A549 (cell line): ENCODE data around the gene SWAP70. TPM values are rescaled to one million over a fixed set of nuclear protein-coding genes. Genes with fewer than 3 reads are reported as not detected.

Source experiments
- ATAC-seq, 2 experiments: fragments of 200-7000 bp in 1 of 2; fragments of >200 bp in 1 of 2; cut with Nextera tagmentation in 1 of 2; cut with Tn5 transposase in 1 of 2; 3 replicates each; pipeline versions ENCODE4 v1.8.0 to v1.9.1; 2018 to 2020; ENCODE audit warnings: mild to moderate bottlenecking in 1 of 2, moderate library complexity in 1 of 2
- CTCF ChIA-PET: fragments of 300-600 bp; sonication (Branson Sonifier 250); formaldehyde crosslinking; extraction: SDS; loops from one replicate; lab custom pipeline; 2021; ENCODE audit warnings: antibody characterized with exemption, inconsistent platforms; lab: Yijun Ruan, JAX
- POLR2A ChIA-PET: fragments of 350-600 bp; formaldehyde crosslinking; extraction: SDS; loops from one replicate; lab custom pipeline; 2021; ENCODE audit warnings: antibody characterized with exemption, inconsistent platforms; lab: Yijun Ruan, JAX
- DNase-seq, 2 experiments: peaks; one replicate each; pipeline versions ENCODE4 v3.0.0 to v3.0.0-alpha.2; 2011 to 2016; ENCODE audit warnings: low read depth in 1 of 2, low spot score in 1 of 2
- FAIRE-seq: peaks from 2 replicates; lab custom pipeline; 2011; peaks lifted over from hg19 to GRCh38; lab: Jason Lieb, UNC
- H3K27ac ChIP-seq, 2 experiments: fragments of >200 bp; sonication (Bioruptor Twin); formaldehyde crosslinking; 3 replicates each; pipeline ENCODE4 v1.5.1; 2016 to 2017
- H3K4me1 ChIP-seq: fragments of >200 bp; sonication (Bioruptor Twin); formaldehyde crosslinking; 3 replicates; pipeline ENCODE4 v1.6.1; 2016
- H3K4me2 ChIP-seq: fragments of >200 bp; sonication (Bioruptor Twin); formaldehyde crosslinking; 3 replicates; pipeline ENCODE4 v1.6.1; 2016
- H3K4me3 ChIP-seq: fragments of >200 bp; sonication (Bioruptor Twin); formaldehyde crosslinking; 3 replicates; pipeline ENCODE4 v1.5.1; 2016
- H3K9me3 ChIP-seq: fragments of >200 bp; sonication (Bioruptor Twin); formaldehyde crosslinking; 3 replicates; pipeline ENCODE4 v1.6.1; 2016
- BHLHE40 ChIP-seq: IDR thresholded peaks from 2 replicates; pipeline ENCODE4 v1.6.1; 2012; ENCODE audit warnings: low read depth, low read length, inconsistent platforms
- CHD2 ChIP-seq: fragments of 150-350 bp; IDR thresholded peaks from 2 replicates; pipeline ENCODE4 v1.6.1; 2014; ENCODE audit warnings: low read length; ENCODE audit not compliant: partially characterized antibody
- CHD4 ChIP-seq: fragments of 200-600 bp; sonication (generic); IDR thresholded peaks from 2 replicates; pipeline ENCODE4 v1.6.1; 2016; ENCODE audit warnings: antibody characterized with exemption, mild to moderate bottlenecking, borderline replicate concordance
- E2F6 ChIP-seq: IDR thresholded peaks from 2 replicates; pipeline ENCODE4 v1.6.1; 2012; ENCODE audit warnings: low read depth, borderline replicate concordance
- EHMT2 ChIP-seq: fragments of 200-600 bp; sonication (generic); IDR thresholded peaks from 2 replicates; pipeline ENCODE4 v1.6.1; 2016; ENCODE audit warnings: antibody characterized with exemption, low read depth, mild to moderate bottlenecking, moderate library complexity
- ELK1 ChIP-seq: fragments of 150-350 bp; IDR thresholded peaks from 2 replicates; pipeline ENCODE4 v1.6.1; 2014; ENCODE audit warnings: low read depth, mild to moderate bottlenecking, low read length
- FOSB ChIP-seq: fragments of 250-450 bp; sonication (Bioruptor Pico); IDR thresholded peaks from 2 replicates; pipeline ENCODE4 v1.5.0; 2020; ENCODE audit warnings: mild to moderate bottlenecking, moderate library complexity
- GATA3 ChIP-seq: IDR thresholded peaks from 2 replicates; pipeline ENCODE4 v1.6.1; 2012; ENCODE audit warnings: borderline replicate concordance
- HMGXB4 ChIP-seq: fragments of 250-450 bp; sonication (Bioruptor Pico); IDR thresholded peaks from 2 replicates; pipeline ENCODE4 v1.5.0; 2021; ENCODE audit warnings: mild to moderate bottlenecking, moderate library complexity, borderline replicate concordance
- HOXA7 ChIP-seq: fragments of 250-450 bp; sonication (Bioruptor Pico); IDR thresholded peaks from 2 replicates; pipeline ENCODE4 v1.5.0; 2020; ENCODE audit warnings: mild to moderate bottlenecking, moderate library complexity
- HOXB13 ChIP-seq: fragments of 250-450 bp; sonication (Bioruptor Pico); IDR thresholded peaks from 2 replicates; pipeline ENCODE4 v1.5.0; 2020; ENCODE audit warnings: low read depth, mild to moderate bottlenecking, moderate library complexity
- HOXB5 ChIP-seq: fragments of 250-450 bp; sonication (Bioruptor Pico); IDR thresholded peaks from 2 replicates; pipeline ENCODE4 v1.5.0; 2020; ENCODE audit warnings: mild to moderate bottlenecking, moderate library complexity
- JUN ChIP-seq, 2 experiments: fragments of >200 bp; sonication (Bioruptor Twin); formaldehyde crosslinking; IDR thresholded peaks; 2 replicates in 1 of 2; 3 replicates in 1 of 2; pipeline ENCODE4 v1.6.1; 2016 to 2017
- KDM1A ChIP-seq: fragments of 200-600 bp; sonication (generic); IDR thresholded peaks from 2 replicates; pipeline ENCODE4 v1.6.1; 2016; ENCODE audit warnings: low read depth, mild to moderate bottlenecking
- MAZ ChIP-seq: fragments of 150-350 bp; IDR thresholded peaks from 2 replicates; pipeline ENCODE4 v1.6.1; 2014; ENCODE audit warnings: antibody characterized with exemption, low read depth, low read length, borderline replicate concordance
- PHF8 ChIP-seq: fragments of 200-600 bp; sonication (generic); IDR thresholded peaks from 2 replicates; pipeline ENCODE4 v1.6.1; 2016; ENCODE audit warnings: low read depth, mild to moderate bottlenecking, antibody characterized with exemption, moderate library complexity, borderline replicate concordance
- RAD21 ChIP-seq, 2 experiments: fragments of >200 bp in 1 of 2; sonication (Bioruptor Twin) in 1 of 2; formaldehyde crosslinking in 1 of 2; IDR thresholded peaks in 1 of 2; conservative IDR thresholded peaks in 1 of 2; 2 replicates in 1 of 2; 3 replicates in 1 of 2; pipeline ENCODE4 v1.6.1; 2012 to 2018; ENCODE audit warnings: inconsistent platforms in 1 of 2
- RNF2 ChIP-seq: fragments of 200-600 bp; sonication (generic); IDR thresholded peaks from 2 replicates; pipeline ENCODE4 v1.6.1; 2016; ENCODE audit warnings: low read depth, mild to moderate bottlenecking, antibody characterized with exemption, moderate library complexity, borderline replicate concordance
- TP53 ChIP-seq: fragments of 250-450 bp; sonication (Bioruptor Pico); IDR thresholded peaks from 2 replicates; pipeline ENCODE4 v1.5.0; 2021; ENCODE audit warnings: mild to moderate bottlenecking, moderate library complexity
- ZSCAN20 ChIP-seq: fragments of 250-450 bp; sonication (Bioruptor Pico); IDR thresholded peaks from 2 replicates; pipeline ENCODE4 v1.8.0; 2022; ENCODE audit warnings: mild to moderate bottlenecking, moderate library complexity
- WGBS: methylation state at CpG from one replicate; pipeline ENCODE4 v1.1.6; 2017; ENCODE audit errors: missing lambda C conversion rate; 5-methylcytosine and 5-hydroxymethylcytosine counted together
- polyA plus RNA-seq, 4 experiments: library from polyadenylated mRNA; depleted of rRNA in 3 of 4; stranded (reverse); fragments of >200 nt; fragmentation: RNase III in 1 of 4; extraction: RNeasy Plus Mini Kit Qiagen cat#74134 plus additional on column Dnase treatment in 1 of 4; gene quantifications; 2 replicates in 3 of 4; 3 replicates in 1 of 4; pipeline ENCODE4 v1.2.3, GENCODE V29; 2011 to 2017
- TF ChIP-seq, protein P1 (sequence below): fragments of >200 bp; sonication (Bioruptor Twin); formaldehyde crosslinking; IDR thresholded peaks from 3 replicates; pipeline ENCODE4 v1.6.1; 2016
- TF ChIP-seq, protein P2 (sequence below): fragments of 200-600 bp; sonication (generic); IDR thresholded peaks from 2 replicates; pipeline ENCODE4 v1.6.1; 2016; ENCODE audit warnings: antibody characterized with exemption, mild to moderate bottlenecking, moderate library complexity
- TF ChIP-seq, protein P3 (sequence below): IDR thresholded peaks from 2 replicates; pipeline ENCODE4 v1.6.1; 2012

Gene SWAP70
- polyA plus RNA-seq, 2 of the 4 experiments (the other 2 are of a cell fraction), result 24.5 to 25.5 TPM

GRCh38 chr11:9790703-9791102 is 126.8 kb downstream of the SWAP70 start:
- no peaks in the 10 kb centered on the region for H3K4me1 ChIP-seq
- ChIA-PET POLR2A (no interaction called here), CTCF (no interaction called here)
- TF ChIP-seq FOSB (CRISPR knock-in tag) (no peak), CHD4 (no peak), E2F6 (no peak), RNF2 (no peak), JUN (IDR thresholded peaks at IDR 0.05) (no peak), KDM1A (no peak), ELK1 (no peak), HMGXB4 (no peak), HOXB5 (CRISPR knock-in tag) (no peak), BHLHE40 (no peak), TP53 (CRISPR knock-in tag) (no peak), PHF8 (no peak), CHD2 (no peak)
- TF ChIP-seq, protein P1, sequence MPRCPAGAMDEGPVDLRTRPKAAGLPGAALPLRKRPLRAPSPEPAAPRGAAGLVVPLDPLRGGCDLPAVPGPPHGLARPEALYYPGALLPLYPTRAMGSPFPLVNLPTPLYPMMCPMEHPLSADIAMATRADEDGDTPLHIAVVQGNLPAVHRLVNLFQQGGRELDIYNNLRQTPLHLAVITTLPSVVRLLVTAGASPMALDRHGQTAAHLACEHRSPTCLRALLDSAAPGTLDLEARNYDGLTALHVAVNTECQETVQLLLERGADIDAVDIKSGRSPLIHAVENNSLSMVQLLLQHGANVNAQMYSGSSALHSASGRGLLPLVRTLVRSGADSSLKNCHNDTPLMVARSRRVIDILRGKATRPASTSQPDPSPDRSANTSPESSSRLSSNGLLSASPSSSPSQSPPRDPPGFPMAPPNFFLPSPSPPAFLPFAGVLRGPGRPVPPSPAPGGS, result no peak
- TF ChIP-seq, protein P2, sequence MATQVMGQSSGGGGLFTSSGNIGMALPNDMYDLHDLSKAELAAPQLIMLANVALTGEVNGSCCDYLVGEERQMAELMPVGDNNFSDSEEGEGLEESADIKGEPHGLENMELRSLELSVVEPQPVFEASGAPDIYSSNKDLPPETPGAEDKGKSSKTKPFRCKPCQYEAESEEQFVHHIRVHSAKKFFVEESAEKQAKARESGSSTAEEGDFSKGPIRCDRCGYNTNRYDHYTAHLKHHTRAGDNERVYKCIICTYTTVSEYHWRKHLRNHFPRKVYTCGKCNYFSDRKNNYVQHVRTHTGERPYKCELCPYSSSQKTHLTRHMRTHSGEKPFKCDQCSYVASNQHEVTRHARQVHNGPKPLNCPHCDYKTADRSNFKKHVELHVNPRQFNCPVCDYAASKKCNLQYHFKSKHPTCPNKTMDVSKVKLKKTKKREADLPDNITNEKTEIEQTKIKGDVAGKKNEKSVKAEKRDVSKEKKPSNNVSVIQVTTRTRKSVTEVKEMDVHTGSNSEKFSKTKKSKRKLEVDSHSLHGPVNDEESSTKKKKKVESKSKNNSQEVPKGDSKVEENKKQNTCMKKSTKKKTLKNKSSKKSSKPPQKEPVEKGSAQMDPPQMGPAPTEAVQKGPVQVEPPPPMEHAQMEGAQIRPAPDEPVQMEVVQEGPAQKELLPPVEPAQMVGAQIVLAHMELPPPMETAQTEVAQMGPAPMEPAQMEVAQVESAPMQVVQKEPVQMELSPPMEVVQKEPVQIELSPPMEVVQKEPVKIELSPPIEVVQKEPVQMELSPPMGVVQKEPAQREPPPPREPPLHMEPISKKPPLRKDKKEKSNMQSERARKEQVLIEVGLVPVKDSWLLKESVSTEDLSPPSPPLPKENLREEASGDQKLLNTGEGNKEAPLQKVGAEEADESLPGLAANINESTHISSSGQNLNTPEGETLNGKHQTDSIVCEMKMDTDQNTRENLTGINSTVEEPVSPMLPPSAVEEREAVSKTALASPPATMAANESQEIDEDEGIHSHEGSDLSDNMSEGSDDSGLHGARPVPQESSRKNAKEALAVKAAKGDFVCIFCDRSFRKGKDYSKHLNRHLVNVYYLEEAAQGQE, result no peak
- H3K4me3 ChIP-seq, result no peak overlapping the region
- H3K4me2 ChIP-seq, result no peak overlapping the region
- DNase-seq, result no peak
- no peak overlapping the region for H3K27ac ChIP-seq
- FAIRE-seq, result no peak
- WGBS, result 85% methylated on average over 3 of the region's 3 CpGs
- no peaks in the 10 kb centered on the region for H3K9me3 ChIP-seq
- ATAC-seq, result no peak

- no peak overlapping the region for H3K4me3 ChIP-seq
- DNase-seq, result no peak
- H3K9me3 ChIP-seq, result no peaks in the 10 kb centered on the region
- FAIRE-seq, result no peak
- ChIA-PET CTCF (interaction anchor here (0.6 to 1.3 kb wide), 3 partner anchors 8 to 111 kb away, joined by 3 read pairs; no protein-coding TSS in a partner anchor), POLR2A (no interaction called here)
- no peak for ATAC-seq
- TF ChIP-seq EHMT2 (no peak), GATA3 (no peak), CHD4 (no peak), HOXB13 (CRISPR knock-in tag) (no peak), HOXA7 (CRISPR knock-in tag) (no peak), RAD21 (conservative IDR thresholded peaks at IDR 0.05 in 1 of 2, IDR thresholded peaks at IDR 0.05 in 1 of 2) (no peak), ZSCAN20 (no peak), MAZ (no peak)
- TF ChIP-seq, protein P3, sequence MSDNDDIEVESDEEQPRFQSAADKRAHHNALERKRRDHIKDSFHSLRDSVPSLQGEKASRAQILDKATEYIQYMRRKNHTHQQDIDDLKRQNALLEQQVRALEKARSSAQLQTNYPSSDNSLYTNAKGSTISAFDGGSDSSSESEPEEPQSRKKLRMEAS, result no peak
- H3K27ac ChIP-seq, result no peak overlapping the region
- peaks cover 9% of the 10 kb centered on the region for H3K4me1 ChIP-seq
- H3K4me2 ChIP-seq, result no peak overlapping the region
Observed at GRCh38 chr11:9796266-9796665, 132.4 kb downstream of the SWAP70 start.
